Glutamatergic neuron (in vitro differentiated cells): ENCODE results near the gene MAGI3. TPM values are rescaled to one million over a fixed set of nuclear protein-coding genes. Genes with fewer than 3 reads are reported as not detected.

Experiments used
- DNase-seq: peaks from one replicate; pipeline ENCODE4 v3.0.0; 2022
- H3K27ac Mint-ChIP-seq: one replicate; pipeline ENCODE4 v1.8.0; 2020; ENCODE audit warnings: mild to moderate bottlenecking, mixed read lengths, inconsistent platforms; ENCODE audit not compliant: unreplicated experiment
- H3K27me3 Mint-ChIP-seq: one replicate; pipeline ENCODE4 v1.8.0; 2020; ENCODE audit warnings: mild to moderate bottlenecking, moderate library complexity, mixed read lengths, inconsistent platforms; ENCODE audit not compliant: unreplicated experiment
- H3K36me3 Mint-ChIP-seq: one replicate; pipeline ENCODE4 v1.8.0; 2020; ENCODE audit warnings: mild to moderate bottlenecking, mixed read lengths, inconsistent platforms; ENCODE audit not compliant: unreplicated experiment
- H3K4me1 Mint-ChIP-seq: one replicate; pipeline ENCODE4 v1.8.0; 2020; ENCODE audit warnings: mild to moderate bottlenecking, low read depth, mixed read lengths, inconsistent platforms; ENCODE audit not compliant: unreplicated experiment
- H3K4me3 Mint-ChIP-seq: one replicate; pipeline ENCODE4 v1.8.0; 2020; ENCODE audit warnings: mild to moderate bottlenecking, mixed read lengths, inconsistent platforms; ENCODE audit not compliant: unreplicated experiment
- H3K9me3 Mint-ChIP-seq: one replicate; pipeline ENCODE4 v1.8.0; 2020; ENCODE audit warnings: mild to moderate bottlenecking, moderate library complexity, mixed read lengths, inconsistent platforms; ENCODE audit not compliant: unreplicated experiment
- CTCF ChIP-seq: fragments of 200-600 bp; sonication (generic); IDR thresholded peaks from one replicate; pipeline ENCODE4 v1.5.0; 2021; ENCODE audit not compliant: partially characterized antibody, unreplicated experiment
- total RNA-seq: library from RNA; stranded (reverse); fragmentation: NEBNext Ultra II Directional; extraction: Animal tissue kit (Norgen Biotek cat#: 25700); gene quantifications from one replicate; pipeline ENCODE4 v1.2.1, GENCODE V29; 2021; ENCODE audit not compliant: unreplicated experiment

MAGI3 gene
- total RNA-seq, 1 donor from 2014 or later = 26.3 TPM

- H3K9me3 Mint-ChIP-seq = no peaks in the 10 kb centered on the region
- no peak for TF ChIP-seq CTCF
- H3K36me3 Mint-ChIP-seq = no peaks in the 10 kb centered on the region
- no peak overlapping the region for H3K27ac Mint-ChIP-seq
- DNase-seq = no peak
- H3K4me1 Mint-ChIP-seq = peaks cover 2% of the 10 kb centered on the region
- no peak overlapping the region for H3K4me3 Mint-ChIP-seq
- no peaks in the 10 kb centered on the region for H3K27me3 Mint-ChIP-seq
These were observed 266.8 kb downstream of the MAGI3 start for GRCh38 chr1:113657126-113657525.

- H3K36me3 Mint-ChIP-seq = no peaks in the 10 kb centered on the region
- H3K27ac Mint-ChIP-seq = no peak overlapping the region
- no peak for DNase-seq
- H3K9me3 Mint-ChIP-seq = no peaks in the 10 kb centered on the region
- TF ChIP-seq CTCF = no peak
- peaks cover 2% of the 10 kb centered on the region for H3K4me1 Mint-ChIP-seq
- H3K27me3 Mint-ChIP-seq = no peaks in the 10 kb centered on the region
- no peak overlapping the region for H3K4me3 Mint-ChIP-seq
These were observed 267.3 kb downstream of the MAGI3 start for GRCh38 chr1:113657556-113658063.

- peaks cover 2% of the 10 kb centered on the region for H3K4me1 Mint-ChIP-seq
- no peaks in the 10 kb centered on the region for H3K36me3 Mint-ChIP-seq
- H3K27ac Mint-ChIP-seq = no peak overlapping the region
- no peak for TF ChIP-seq CTCF
- H3K4me3 Mint-ChIP-seq = no peak overlapping the region
- no peaks in the 10 kb centered on the region for H3K27me3 Mint-ChIP-seq
- no peak for DNase-seq
- no peaks in the 10 kb centered on the region for H3K9me3 Mint-ChIP-seq
These were observed 268.7 kb downstream of the MAGI3 start for GRCh38 chr1:113659035-113659434.

- no peak overlapping the region for H3K4me3 Mint-ChIP-seq
- H3K27ac Mint-ChIP-seq = no peak overlapping the region
These were observed 269.2 kb downstream of the MAGI3 start for GRCh38 chr1:113659556-113659955.

GRCh38 chr1:113660088-113660487 lies 269.8 kb downstream of the MAGI3 start:
- Mint-ChIP-seq H3K4me1 (peaks cover 2% of the 10 kb centered on the region), H3K4me3 (no peak overlapping the region), H3K27me3 (no peaks in the 10 kb centered on the region), H3K9me3 (no peaks in the 10 kb centered on the region), H3K36me3 (no peaks in the 10 kb centered on the region), H3K27ac (no peak overlapping the region)
- no peak for TF ChIP-seq CTCF
- no peak for DNase-seq

More at GRCh38 chr1:113659556-113659955, 269.2 kb downstream of the MAGI3 start:
- no peak for DNase-seq
- no peak for TF ChIP-seq CTCF
- H3K4me1 Mint-ChIP-seq = peaks cover 2% of the 10 kb centered on the region
- H3K27me3 Mint-ChIP-seq = no peaks in the 10 kb centered on the region
- no peaks in the 10 kb centered on the region for H3K9me3 Mint-ChIP-seq
- H3K36me3 Mint-ChIP-seq = no peaks in the 10 kb centered on the region
